OCI-LY3 (cell line): ENCODE data around the gene AEN.
A peak's percentile ranks its signal among the peaks of the same experiment; 100 is the strongest.
"Not testable (repeated sequence)": the region's sequence is repeated elsewhere in the genome, so short reads cannot be mapped to it uniquely, and the experiment has no call there.

Source experiments
- H2AFZ ChIP-seq: fragments of 200-600, 300-600 bp; shearing (Covaris generic); 2 replicates; pipeline ENCODE4 v1.6.0; 2014; ENCODE audit warnings: antibody characterized with exemption, low read depth, low read length
- H3K27ac ChIP-seq: fragments of 200-600, 300-600 bp; sonication (generic); 2 replicates; pipeline ENCODE4 v1.5.1; 2014; ENCODE audit warnings: mild to moderate bottlenecking, low read length, moderate library complexity, mixed read lengths
- H3K27me3 ChIP-seq: fragments of 200-600, 300-600 bp; sonication (generic); 2 replicates; pipeline ENCODE4 v1.6.1; 2014; ENCODE audit warnings: low read depth, low read length, mixed read lengths
- H3K36me3 ChIP-seq: fragments of 200-600, 300-600 bp; sonication (generic); replicated peaks from 2 replicates; pipeline ENCODE3; 2014; ENCODE audit warnings: low read depth, low read length, mixed read lengths
- H3K4me1 ChIP-seq: fragments of 300-600, 200-600 bp; sonication (generic); 2 replicates; pipeline ENCODE4 v1.6.1; 2014; ENCODE audit warnings: low read length, mixed read lengths
- H3K4me2 ChIP-seq: fragments of 200-600, 300-600 bp; sonication (generic); 2 replicates; pipeline ENCODE4 v1.6.1; 2014; ENCODE audit warnings: low read length, mixed read lengths
- H3K4me3 ChIP-seq: fragments of 300-600, 200-600 bp; sonication (generic); 2 replicates; pipeline ENCODE4 v1.5.1; 2014; ENCODE audit warnings: antibody characterized with exemption, mild to moderate bottlenecking, low read length, moderate library complexity
- H3K79me2 ChIP-seq: fragments of 300-600, 200-600 bp; shearing (Covaris generic); 2 replicates; pipeline ENCODE4 v1.6.1; 2014; ENCODE audit warnings: mild to moderate bottlenecking, low read length, mixed read lengths
- H3K9ac ChIP-seq: fragments of 300-600, 200-600 bp; shearing (Covaris generic); 2 replicates; pipeline ENCODE4 v1.6.0; 2014; ENCODE audit warnings: mild to moderate bottlenecking, low read length, moderate library complexity
- H3K9me3 ChIP-seq: fragments of 200-600, 300-600 bp; shearing (Covaris generic); 2 replicates; pipeline ENCODE4 v1.6.1; 2014; ENCODE audit warnings: low read length, mixed read lengths; ENCODE audit not compliant: insufficient read depth
- H4K20me1 ChIP-seq: fragments of 200-600, 300-600 bp; sonication (generic); 2 replicates; pipeline ENCODE4 v1.6.1; 2016; ENCODE audit warnings: low read length, mixed read lengths; ENCODE audit not compliant: insufficient read depth
- EZH2phosphoT487 ChIP-seq: fragments of 200-600 bp; shearing (Covaris generic); IDR thresholded peaks from 2 replicates; pipeline ENCODE4 v1.6.1; 2018; ENCODE audit warnings: antibody characterized with exemption, mixed run types, low read depth
- TF ChIP-seq, protein P1 (sequence below): fragments of 200-600, 300-600 bp; sonication (generic); IDR thresholded peaks from 2 replicates; pipeline ENCODE4 v1.5.1; 2014; ENCODE audit warnings: antibody characterized with exemption, low read length, low read depth

The AEN gene

DNA sequence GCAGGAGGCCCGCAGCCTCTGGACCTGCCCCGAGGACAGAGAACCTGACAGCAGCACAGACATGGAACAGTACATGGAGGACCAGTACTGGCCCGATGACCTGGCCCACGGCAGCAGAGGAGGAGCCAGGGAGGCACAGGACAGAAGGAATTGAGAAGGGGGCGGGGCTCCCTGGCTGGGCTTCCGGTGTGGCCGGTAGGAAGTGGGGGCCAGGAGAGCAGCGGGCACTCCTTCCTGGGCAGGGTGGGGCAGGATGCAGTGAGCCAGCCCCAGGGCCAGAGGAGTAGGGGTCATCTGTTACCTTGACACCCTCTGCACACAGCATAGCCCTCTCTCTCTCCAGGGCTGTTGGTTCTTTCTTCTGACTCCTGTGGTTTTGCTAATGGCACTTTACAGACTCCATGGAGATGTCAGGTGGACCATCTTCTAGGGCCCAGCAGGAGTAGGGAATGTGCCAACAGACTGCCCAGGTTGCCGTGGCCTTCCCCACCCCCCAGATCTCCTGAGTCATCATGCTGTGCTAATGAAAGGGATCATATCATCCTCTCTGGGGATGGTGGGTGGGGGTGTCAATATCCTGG lies 9.1 kb downstream of the AEN start:
- Histone ChIP-seq H3K36me3 (peaks cover 77% of the 10 kb centered on the region), H3K27ac (peak overlapping the region; percentile 99), H3K4me2 (peak overlapping the region; percentile 51), H3K9ac (no peak overlapping the region; the same call in 1 of the 2 replicates), H4K20me1 (peaks cover 74% of the 10 kb centered on the region), H3K9me3 (no peaks in the 10 kb centered on the region), H3K79me2 (peaks cover 89% of the 10 kb centered on the region), H3K4me3 (no peak overlapping the region), H3K4me1 (peaks cover 99% of the 10 kb centered on the region), H2AFZ (no peak overlapping the region), H3K27me3 (no peaks in the 10 kb centered on the region)
- no peak for TF ChIP-seq EZH2phosphoT487
- TF ChIP-seq, protein P1, sequence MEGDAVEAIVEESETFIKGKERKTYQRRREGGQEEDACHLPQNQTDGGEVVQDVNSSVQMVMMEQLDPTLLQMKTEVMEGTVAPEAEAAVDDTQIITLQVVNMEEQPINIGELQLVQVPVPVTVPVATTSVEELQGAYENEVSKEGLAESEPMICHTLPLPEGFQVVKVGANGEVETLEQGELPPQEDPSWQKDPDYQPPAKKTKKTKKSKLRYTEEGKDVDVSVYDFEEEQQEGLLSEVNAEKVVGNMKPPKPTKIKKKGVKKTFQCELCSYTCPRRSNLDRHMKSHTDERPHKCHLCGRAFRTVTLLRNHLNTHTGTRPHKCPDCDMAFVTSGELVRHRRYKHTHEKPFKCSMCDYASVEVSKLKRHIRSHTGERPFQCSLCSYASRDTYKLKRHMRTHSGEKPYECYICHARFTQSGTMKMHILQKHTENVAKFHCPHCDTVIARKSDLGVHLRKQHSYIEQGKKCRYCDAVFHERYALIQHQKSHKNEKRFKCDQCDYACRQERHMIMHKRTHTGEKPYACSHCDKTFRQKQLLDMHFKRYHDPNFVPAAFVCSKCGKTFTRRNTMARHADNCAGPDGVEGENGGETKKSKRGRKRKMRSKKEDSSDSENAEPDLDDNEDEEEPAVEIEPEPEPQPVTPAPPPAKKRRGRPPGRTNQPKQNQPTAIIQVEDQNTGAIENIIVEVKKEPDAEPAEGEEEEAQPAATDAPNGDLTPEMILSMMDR, result no peak

DNA sequence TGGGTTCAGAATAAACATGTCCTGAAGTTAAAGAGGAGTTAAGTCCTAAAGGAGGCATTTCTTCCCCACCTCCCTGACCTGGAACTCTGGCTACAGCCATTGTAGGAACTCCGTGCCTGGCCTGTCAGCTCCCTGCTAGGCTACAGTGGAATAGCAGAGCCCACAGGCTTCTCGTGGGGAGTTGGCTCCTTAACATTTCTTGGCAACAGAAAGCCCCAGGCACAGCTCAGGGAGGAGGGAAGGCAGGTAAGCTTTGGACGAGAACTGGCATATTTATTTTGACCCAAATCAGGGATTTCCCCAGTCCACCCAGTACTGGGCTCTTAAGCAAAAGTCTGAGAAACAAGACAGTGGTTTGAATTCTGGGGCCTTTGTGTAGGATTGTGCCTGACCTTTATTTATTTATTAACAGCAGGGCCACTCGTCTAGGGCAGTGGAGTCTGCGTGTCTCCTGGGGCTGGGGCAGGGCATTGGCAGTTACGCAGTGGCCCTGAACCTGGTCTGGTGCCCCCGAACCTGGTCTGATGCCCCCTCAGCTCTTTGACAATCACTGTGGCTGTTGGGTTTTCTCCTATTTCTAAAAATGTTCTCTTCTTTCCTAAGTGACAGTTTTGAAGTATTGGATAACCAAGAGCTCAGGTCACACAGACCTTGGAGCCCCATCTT lies 9.8 kb downstream of the AEN start:
- Histone ChIP-seq H3K9me3 (no peaks in the 10 kb centered on the region), H3K4me1 (peaks cover 100% of the 10 kb centered on the region), H3K27me3 (no peaks in the 10 kb centered on the region), H3K36me3 (peaks cover 75% of the 10 kb centered on the region), H4K20me1 (peaks cover 68% of the 10 kb centered on the region), H3K79me2 (peaks cover 86% of the 10 kb centered on the region), H3K4me3 (no peak overlapping the region), H3K27ac (peak overlapping the region; percentile 99), H3K4me2 (peak overlapping the region; percentile 51; the same call in 1 of the 2 replicates), H2AFZ (no peak overlapping the region), H3K9ac (no peak overlapping the region; the same call in 1 of the 2 replicates)
- no peak for TF ChIP-seq EZH2phosphoT487
- TF ChIP-seq, protein P1, result no peak

DNA sequence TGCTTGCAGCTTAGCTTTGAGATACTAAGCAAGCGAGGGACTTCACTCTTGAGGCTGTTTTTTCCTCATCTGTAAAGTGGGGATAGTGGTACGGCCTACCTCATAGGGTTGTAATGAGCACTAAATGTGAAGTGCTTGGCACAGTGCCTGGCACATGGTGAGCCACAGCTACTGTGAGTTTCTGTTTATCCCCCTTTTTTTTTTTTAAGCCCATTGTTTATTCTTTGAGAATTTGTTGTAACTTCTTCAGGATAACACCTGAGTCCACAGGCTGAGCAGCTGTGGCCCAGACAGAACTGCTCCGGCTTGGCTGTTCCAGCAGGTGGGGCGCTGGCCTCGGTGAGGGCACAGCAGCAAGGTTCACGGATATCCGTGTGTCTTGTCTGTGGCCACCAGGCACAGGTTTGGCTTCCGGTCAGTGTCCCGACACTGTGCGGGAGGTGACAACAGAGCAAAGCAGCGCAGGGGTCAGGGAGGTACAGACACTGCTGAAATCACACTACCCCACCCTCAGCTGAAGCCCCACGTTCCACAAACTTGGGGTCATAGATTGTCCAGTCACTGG lies 10.4 kb downstream of the AEN start:
- no peak for TF ChIP-seq EZH2phosphoT487
- TF ChIP-seq, protein P1, result no peak
- Histone ChIP-seq H3K4me3 (no peak overlapping the region), H3K9ac (no peak overlapping the region), H3K36me3 (peaks cover 75% of the 10 kb centered on the region), H3K27me3 (no peaks in the 10 kb centered on the region), H3K4me2 (peak overlapping the region; percentile 51), H3K9me3 (no peaks in the 10 kb centered on the region), H3K4me1 (peaks cover 100% of the 10 kb centered on the region), H3K79me2 (peaks cover 86% of the 10 kb centered on the region), H4K20me1 (peaks cover 62% of the 10 kb centered on the region), H3K27ac (peak overlapping the region; percentile 99), H2AFZ (no peak overlapping the region)

DNA sequence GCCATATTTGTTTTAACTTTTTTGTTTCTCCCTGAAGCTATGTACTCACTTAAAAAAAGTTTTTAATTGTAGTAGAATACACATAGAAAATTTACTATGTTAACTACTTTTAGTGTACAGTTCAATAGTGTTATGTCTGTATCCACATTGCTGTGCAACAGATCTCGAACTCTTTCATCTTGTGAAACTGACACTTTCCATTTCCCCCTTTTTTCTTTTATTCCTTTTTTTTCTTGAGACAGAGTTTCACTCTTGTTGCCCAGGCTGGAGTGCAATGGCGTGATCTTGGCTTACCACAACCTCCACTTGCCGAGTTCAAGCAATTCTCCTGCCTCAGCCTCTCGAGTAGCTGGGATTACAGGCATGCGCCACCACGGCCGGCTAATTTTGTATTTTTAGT lies 11.7 kb downstream of the AEN start:
- H3K27me3 ChIP-seq, H3K9ac ChIP-seq, H3K4me3 ChIP-seq, H2AFZ ChIP-seq, H3K9me3 ChIP-seq: not testable (repeated sequence)
- Histone ChIP-seq H3K4me2 (peak overlapping the region; percentile 51; the same call in 1 of the 2 replicates), H3K79me2 (peaks cover 85% of the 10 kb centered on the region), H3K4me1 (peaks cover 100% of the 10 kb centered on the region), H3K27ac (peak overlapping the region; percentile 99), H4K20me1 (peaks cover 49% of the 10 kb centered on the region), H3K36me3 (peaks cover 67% of the 10 kb centered on the region)
